Measurements from ENCODE around the gene BMERB1. TPM values are rescaled to one million over a fixed set of nuclear protein-coding genes. Genes with fewer than 3 reads are reported as not detected.

Gene BMERB1
- polyA plus RNA-seq, 1 donor (not counting 4 experiments of a cell fraction or from before 2014, with no cell fraction given) = 7.8 TPM

DNA sequence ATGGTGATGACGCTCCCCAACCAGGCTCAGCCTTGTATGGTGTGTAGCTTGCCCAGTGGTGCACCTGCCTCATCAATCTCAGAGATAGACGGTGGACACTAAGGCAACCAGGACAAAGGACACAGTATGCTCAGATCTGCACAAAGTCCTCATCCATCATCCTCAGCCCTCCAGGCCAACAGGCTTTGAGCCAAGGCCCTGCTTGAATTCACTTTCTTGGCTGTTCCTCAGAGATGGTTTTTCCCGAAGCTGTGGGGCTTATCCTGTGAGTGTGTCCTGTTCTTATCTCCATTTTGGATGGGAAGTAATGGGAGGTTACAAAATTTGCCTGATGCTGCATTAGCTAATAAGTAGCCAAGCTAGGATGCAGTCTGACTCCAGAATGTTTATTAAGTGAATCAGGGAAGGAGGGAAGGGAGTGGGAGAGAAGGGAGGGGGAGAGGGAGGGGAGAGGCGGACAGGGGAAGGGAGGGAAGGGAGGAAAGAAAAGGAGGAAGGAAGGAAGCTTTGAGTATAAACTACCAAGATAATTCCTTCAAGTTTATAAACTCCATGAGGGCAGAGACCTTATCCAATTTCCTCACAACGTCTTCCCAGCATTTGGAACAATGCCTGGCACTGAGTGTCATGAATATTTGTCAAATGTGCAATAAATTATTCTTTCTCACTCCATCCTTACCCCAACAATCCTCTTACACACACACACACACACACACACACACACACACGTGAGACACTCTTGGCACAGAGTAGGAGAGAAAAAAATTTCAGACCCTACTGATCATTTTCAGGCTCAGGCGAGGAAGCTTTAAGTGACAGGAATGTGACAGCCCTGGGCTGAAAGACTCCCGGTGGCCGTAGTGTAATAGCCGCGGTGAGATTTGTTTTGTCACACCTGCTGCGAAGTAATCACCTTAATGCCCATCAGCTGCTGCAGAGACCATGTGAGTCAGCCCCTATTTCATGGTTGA, 84.3 kb downstream of the BMERB1 start:
- no peak overlapping the region for H3K27ac ChIP-seq (ENCODE audit: control insufficient read depth, insufficient read depth, low read length)
- no peak overlapping the region for H3K4me3 ChIP-seq (ENCODE audit: control insufficient read depth in 2 of 3, extremely low read depth in 1 of 3, insufficient read depth in 2 of 3, low read depth in 1 of 3, low read length in 3 of 3)
- TF ChIP-seq EZH2 (IDR thresholded peaks at IDR 0.05; ENCODE audit: low read length) = no peak
- TF ChIP-seq, protein P1, sequence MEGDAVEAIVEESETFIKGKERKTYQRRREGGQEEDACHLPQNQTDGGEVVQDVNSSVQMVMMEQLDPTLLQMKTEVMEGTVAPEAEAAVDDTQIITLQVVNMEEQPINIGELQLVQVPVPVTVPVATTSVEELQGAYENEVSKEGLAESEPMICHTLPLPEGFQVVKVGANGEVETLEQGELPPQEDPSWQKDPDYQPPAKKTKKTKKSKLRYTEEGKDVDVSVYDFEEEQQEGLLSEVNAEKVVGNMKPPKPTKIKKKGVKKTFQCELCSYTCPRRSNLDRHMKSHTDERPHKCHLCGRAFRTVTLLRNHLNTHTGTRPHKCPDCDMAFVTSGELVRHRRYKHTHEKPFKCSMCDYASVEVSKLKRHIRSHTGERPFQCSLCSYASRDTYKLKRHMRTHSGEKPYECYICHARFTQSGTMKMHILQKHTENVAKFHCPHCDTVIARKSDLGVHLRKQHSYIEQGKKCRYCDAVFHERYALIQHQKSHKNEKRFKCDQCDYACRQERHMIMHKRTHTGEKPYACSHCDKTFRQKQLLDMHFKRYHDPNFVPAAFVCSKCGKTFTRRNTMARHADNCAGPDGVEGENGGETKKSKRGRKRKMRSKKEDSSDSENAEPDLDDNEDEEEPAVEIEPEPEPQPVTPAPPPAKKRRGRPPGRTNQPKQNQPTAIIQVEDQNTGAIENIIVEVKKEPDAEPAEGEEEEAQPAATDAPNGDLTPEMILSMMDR (optimal IDR thresholded peaks at IDR 0.05 in 1 of 3, IDR thresholded peaks at IDR 0.05 in 1 of 3, conservative IDR thresholded peaks at IDR 0.05 in 1 of 3; ENCODE audit: extremely low read depth in 1 of 3, insufficient read depth in 2 of 3, low read length in 3 of 3) = no peak
- no peak for FAIRE-seq
- no peaks in the 10 kb centered on the region for H3K27me3 ChIP-seq (ENCODE audit: control insufficient read depth, extremely low read depth, insufficient read depth, low read length)
- H3K36me3 ChIP-seq (ENCODE audit: control insufficient read depth in 2 of 2, extremely low read depth in 1 of 2, insufficient read depth in 2 of 2, low read length in 2 of 2) = no peaks in the 10 kb centered on the region
- no peak for DNase-seq (ENCODE audit: low read depth, low spot score)
- no peaks in the 10 kb centered on the region for H3K4me1 ChIP-seq (ENCODE audit: control insufficient read depth, extremely low read depth, insufficient read depth, low read length)
- H2AFZ ChIP-seq (ENCODE audit: control insufficient read depth, low read length) = no peak overlapping the region
- H3K4me2 ChIP-seq (ENCODE audit: control insufficient read depth, extremely low read depth, insufficient read depth, low read depth, low read length) = no peak overlapping the region
- dilution Hi-C loops (cut with MboI; ENCODE audit: extremely low pct_ligation_motif_present, low sequenced_read_pairs) = no loop called here
- H3K9me1 ChIP-seq (ENCODE audit: control insufficient read depth, extremely low read depth, insufficient read depth, low read length) = no peaks in the 10 kb centered on the region
- H3K9me3 ChIP-seq (ENCODE audit: control insufficient read depth, low read depth, low read length) = no peaks in the 10 kb centered on the region
- no peaks in the 10 kb centered on the region for H3K79me2 ChIP-seq (ENCODE audit: control insufficient read depth, insufficient read depth, low read length)
- H4K20me1 ChIP-seq (ENCODE audit: control insufficient read depth, extremely low read depth, insufficient read depth, low read length) = no peaks in the 10 kb centered on the region
- no peak overlapping the region for H3K9ac ChIP-seq (ENCODE audit: control insufficient read depth, extremely low read depth, insufficient read depth, low read length)

DNA sequence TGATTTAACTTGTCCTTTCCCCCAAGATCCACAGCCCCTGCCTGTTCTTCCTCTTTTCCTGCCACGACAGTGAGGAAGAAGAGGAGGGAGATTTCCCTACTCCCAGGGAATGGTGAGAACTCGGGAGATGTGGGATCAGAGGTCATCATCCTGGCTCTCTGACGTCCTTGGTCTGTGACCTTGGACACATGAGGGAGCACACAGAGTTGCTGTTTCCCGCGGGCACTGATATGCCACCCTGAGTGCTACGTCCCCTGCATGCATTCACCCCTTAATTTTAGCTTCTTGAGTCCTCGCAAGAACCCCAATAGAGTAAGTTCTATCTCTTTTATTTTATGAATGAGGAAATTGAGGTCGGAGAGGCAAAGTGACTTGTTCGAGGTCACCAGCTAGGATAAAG, 85.4 kb downstream of the BMERB1 start:
- no peaks in the 10 kb centered on the region for H3K4me1 ChIP-seq (ENCODE audit: control insufficient read depth, extremely low read depth, insufficient read depth, low read length)
- no peaks in the 10 kb centered on the region for H3K36me3 ChIP-seq (ENCODE audit: control insufficient read depth in 2 of 2, extremely low read depth in 1 of 2, insufficient read depth in 2 of 2, low read length in 2 of 2)
- no peak overlapping the region for H2AFZ ChIP-seq (ENCODE audit: control insufficient read depth, low read length)
- H3K9ac ChIP-seq (ENCODE audit: control insufficient read depth, extremely low read depth, insufficient read depth, low read length) = no peak overlapping the region
- no peak overlapping the region for H3K4me2 ChIP-seq (ENCODE audit: control insufficient read depth, extremely low read depth, insufficient read depth, low read depth, low read length)
- H3K9me3 ChIP-seq (ENCODE audit: control insufficient read depth, low read depth, low read length) = no peaks in the 10 kb centered on the region
- no peak overlapping the region for H3K27ac ChIP-seq (ENCODE audit: control insufficient read depth, insufficient read depth, low read length)
- H3K79me2 ChIP-seq (ENCODE audit: control insufficient read depth, insufficient read depth, low read length) = no peaks in the 10 kb centered on the region
- no peaks in the 10 kb centered on the region for H3K9me1 ChIP-seq (ENCODE audit: control insufficient read depth, extremely low read depth, insufficient read depth, low read length)
- FAIRE-seq = no peak
- no peak for TF ChIP-seq EZH2 (IDR thresholded peaks at IDR 0.05; ENCODE audit: low read length)
- TF ChIP-seq, protein P1 (optimal IDR thresholded peaks at IDR 0.05 in 1 of 3, IDR thresholded peaks at IDR 0.05 in 1 of 3, conservative IDR thresholded peaks at IDR 0.05 in 1 of 3; ENCODE audit: extremely low read depth in 1 of 3, insufficient read depth in 2 of 3, low read length in 3 of 3) = no peak
- H3K4me3 ChIP-seq (ENCODE audit: control insufficient read depth in 2 of 3, extremely low read depth in 1 of 3, insufficient read depth in 2 of 3, low read depth in 1 of 3, low read length in 3 of 3) = no peak overlapping the region
- dilution Hi-C loops (cut with MboI; ENCODE audit: extremely low pct_ligation_motif_present, low sequenced_read_pairs) = no loop called here
- H4K20me1 ChIP-seq (ENCODE audit: control insufficient read depth, extremely low read depth, insufficient read depth, low read length) = no peaks in the 10 kb centered on the region
- no peak for DNase-seq (ENCODE audit: low read depth, low spot score)
- H3K27me3 ChIP-seq (ENCODE audit: control insufficient read depth, extremely low read depth, insufficient read depth, low read length) = no peaks in the 10 kb centered on the region

Measured in keratinocyte (primary cell).